Measurements from ENCODE around the gene CPLANE2.
"Not testable (repeated sequence)": the region's sequence is repeated elsewhere in the genome, so short reads cannot be mapped to it uniquely, and the experiment has no call there.

CPLANE2 gene

GRCh38 chr1:16208270-16208987, 28.6 kb downstream of the CPLANE2 start:
- no peak for DNase-seq

- no peak for DNase-seq
These were observed 29.4 kb downstream of the CPLANE2 start for GRCh38 chr1:16207318-16208269.

- peak; percentile 88 to 91 for DNase-seq
These were observed 30.3 kb downstream of the CPLANE2 start for GRCh38 chr1:16206547-16207317.

- no peak for DNase-seq
These were observed 31.0 kb downstream of the CPLANE2 start for GRCh38 chr1:16205891-16206546.

GRCh38 chr1:16205334-16205671, 31.7 kb downstream of the CPLANE2 start:
- no peak for DNase-seq

- DNase-seq, result peak; percentile 18 to 24
These were observed 32.2 kb downstream of the CPLANE2 start for GRCh38 chr1:16204634-16205333.

- DNase-seq, result no peak
These were observed 32.8 kb downstream of the CPLANE2 start for GRCh38 chr1:16204216-16204615.

- DNase-seq, result no peak
These were observed 33.4 kb downstream of the CPLANE2 start for GRCh38 chr1:16203550-16203949.

GRCh38 chr1:16202281-16203210, 34.4 kb downstream of the CPLANE2 start:
- DNase-seq, result no peak

- no peak for DNase-seq
These were observed 37.3 kb downstream of the CPLANE2 start for GRCh38 chr1:16199700-16200099.

GRCh38 chr1:16199157-16199501, 37.9 kb downstream of the CPLANE2 start:
- DNase-seq, result no peak

GRCh38 chr1:16198444-16199156, 38.4 kb downstream of the CPLANE2 start:
- DNase-seq, result no peak

- DNase-seq, result no peak
These were observed 40.1 kb downstream of the CPLANE2 start for GRCh38 chr1:16196874-16197273.

- not testable (repeated sequence) for DNase-seq
These were observed 40.8 kb downstream of the CPLANE2 start for GRCh38 chr1:16196139-16196538.

- no peak for DNase-seq
These were observed 41.5 kb downstream of the CPLANE2 start for GRCh38 chr1:16195518-16195905.

- no peak for DNase-seq
These were observed 45.0 kb downstream of the CPLANE2 start for GRCh38 chr1:16191916-16192546.

GRCh38 chr1:16191309-16191708, 45.7 kb downstream of the CPLANE2 start:
- no peak for DNase-seq

GRCh38 chr1:16189921-16190621, 46.9 kb downstream of the CPLANE2 start:
- no peak for DNase-seq

GRCh38 chr1:16189003-16189402, 48.0 kb downstream of the CPLANE2 start:
- DNase-seq, result no peak

Measured in stimulated activated CD4-positive, alpha-beta T cell treated with anti-CD3 and anti-CD28 coated beads, Interleukin-4, amount 100 ng/mL, for 4 hours (primary cell).